Breast epithelium (tissue), 3 donors: ENCODE data around the gene TTBK2.

ENCODE experiments used
- POLR2A ChIP-seq: fragments of 450-650 bp; IDR thresholded peaks from one replicate; pipeline ENCODE4 v1.6.1; 2016; ENCODE audit warnings: antibody characterized with exemption, mild to moderate bottlenecking, moderate library complexity
- POLR2AphosphoS5 ChIP-seq, 3 donors: sonication (generic); formaldehyde crosslinking; IDR thresholded peaks; one replicate each; pipeline ENCODE4 v1.6.1; 2017; ENCODE audit warnings: antibody characterized with exemption in 3 of 3

DNA sequence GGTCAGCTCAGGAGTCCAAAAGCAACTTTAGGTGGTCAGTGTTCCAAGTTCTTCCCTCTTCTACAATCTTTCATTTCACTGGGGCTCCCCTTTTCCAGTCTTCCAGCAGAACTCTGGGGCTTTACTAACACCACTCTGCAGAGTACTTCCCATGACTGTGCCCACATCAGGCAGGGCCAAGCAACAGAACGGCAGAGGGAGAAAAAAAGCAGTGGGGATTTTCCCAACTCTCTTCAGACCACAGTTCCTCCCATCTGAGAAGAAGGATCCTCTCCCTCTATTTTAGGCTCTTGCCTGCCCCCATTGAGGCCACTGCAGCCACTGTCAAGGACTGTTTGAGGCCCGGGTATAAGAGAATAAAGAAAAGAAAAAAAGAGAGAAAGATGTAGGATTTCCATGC, 70.7 kb downstream of the TTBK2 start:
- TF ChIP-seq POLR2AphosphoS5 (IDR thresholded peaks at IDR 0.05) (no peak), POLR2A (no peak)
